Mesothelial cell of epicardium (in vitro differentiated cells): Measurements from ENCODE around the gene EPPIN. TPM values are rescaled to one million over a fixed set of nuclear protein-coding genes. Genes with fewer than 3 reads are reported as not detected.

Source experiments
- DNase-seq, 2 experiments: peaks; one replicate each; pipeline ENCODE4 v3.0.0; 2021; ENCODE audit warnings: low spot score in 2 of 2; ENCODE audit not compliant: unreplicated experiment in 2 of 2
- H3K27ac Mint-ChIP-seq: 2 replicates; pipeline ENCODE4 v1.8.0; 2021; ENCODE audit warnings: mixed read lengths
- H3K27me3 Mint-ChIP-seq: 2 replicates; pipeline ENCODE4 v1.8.0; 2021; ENCODE audit warnings: low read depth, mixed read lengths
- H3K36me3 Mint-ChIP-seq: 2 replicates; pipeline ENCODE4 v1.8.0; 2021; ENCODE audit warnings: mixed read lengths
- H3K4me1 Mint-ChIP-seq: 2 replicates; pipeline ENCODE4 v1.8.0; 2021; ENCODE audit warnings: mixed read lengths
- H3K4me3 Mint-ChIP-seq: 2 replicates; pipeline ENCODE4 v1.8.0; 2021; ENCODE audit warnings: mild to moderate bottlenecking, moderate library complexity, mixed read lengths
- H3K9me3 Mint-ChIP-seq: 2 replicates; pipeline ENCODE4 v1.8.0; 2021; ENCODE audit warnings: mixed read lengths
- total RNA-seq: library from RNA; stranded (reverse); gene quantifications from 3 replicates; pipeline ENCODE4 v1.2.1, GENCODE V29; 2021
- TF ChIP-seq, protein P1 (sequence below): fragments of 200-600 bp; sonication (generic); IDR thresholded peaks from one replicate; pipeline ENCODE4 v1.5.0; 2021; ENCODE audit warnings: antibody characterized with exemption; ENCODE audit not compliant: unreplicated experiment

Gene EPPIN
- total RNA-seq, 1 donor from 2014 or later: not detected

DNA sequence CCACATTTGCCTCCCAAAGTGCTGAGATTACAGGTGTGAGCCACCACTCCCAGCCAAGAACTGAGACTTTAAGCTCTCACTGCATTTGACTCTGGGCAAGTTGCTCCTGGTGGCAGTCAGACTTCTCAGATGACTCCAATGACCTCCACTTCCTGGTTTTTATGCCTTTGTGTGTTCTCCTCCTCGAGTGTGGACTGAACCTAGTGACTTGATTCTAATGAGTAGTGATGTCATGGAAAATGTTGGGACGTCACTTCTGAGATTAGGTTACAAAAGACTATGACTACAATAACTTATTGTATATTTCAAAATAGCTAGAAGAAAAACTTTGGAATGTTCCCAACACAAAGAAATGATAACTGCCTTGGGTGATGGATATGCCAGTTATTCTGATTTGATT is 43.8 kb downstream of the EPPIN start:
- DNase-seq: no peak
- no peaks in the 10 kb centered on the region for H3K36me3 Mint-ChIP-seq

GRCh38 chr20:45502561-45502960 is 44.6 kb downstream of the EPPIN start:
- no peaks in the 10 kb centered on the region for H3K9me3 Mint-ChIP-seq
- DNase-seq: no peak
- H3K4me3 Mint-ChIP-seq: no peak overlapping the region
- H3K4me1 Mint-ChIP-seq: no peaks in the 10 kb centered on the region
- TF ChIP-seq, protein P1, sequence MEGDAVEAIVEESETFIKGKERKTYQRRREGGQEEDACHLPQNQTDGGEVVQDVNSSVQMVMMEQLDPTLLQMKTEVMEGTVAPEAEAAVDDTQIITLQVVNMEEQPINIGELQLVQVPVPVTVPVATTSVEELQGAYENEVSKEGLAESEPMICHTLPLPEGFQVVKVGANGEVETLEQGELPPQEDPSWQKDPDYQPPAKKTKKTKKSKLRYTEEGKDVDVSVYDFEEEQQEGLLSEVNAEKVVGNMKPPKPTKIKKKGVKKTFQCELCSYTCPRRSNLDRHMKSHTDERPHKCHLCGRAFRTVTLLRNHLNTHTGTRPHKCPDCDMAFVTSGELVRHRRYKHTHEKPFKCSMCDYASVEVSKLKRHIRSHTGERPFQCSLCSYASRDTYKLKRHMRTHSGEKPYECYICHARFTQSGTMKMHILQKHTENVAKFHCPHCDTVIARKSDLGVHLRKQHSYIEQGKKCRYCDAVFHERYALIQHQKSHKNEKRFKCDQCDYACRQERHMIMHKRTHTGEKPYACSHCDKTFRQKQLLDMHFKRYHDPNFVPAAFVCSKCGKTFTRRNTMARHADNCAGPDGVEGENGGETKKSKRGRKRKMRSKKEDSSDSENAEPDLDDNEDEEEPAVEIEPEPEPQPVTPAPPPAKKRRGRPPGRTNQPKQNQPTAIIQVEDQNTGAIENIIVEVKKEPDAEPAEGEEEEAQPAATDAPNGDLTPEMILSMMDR: no peak
- H3K27me3 Mint-ChIP-seq: peaks cover 30% of the 10 kb centered on the region
- H3K27ac Mint-ChIP-seq: no peak overlapping the region
- H3K36me3 Mint-ChIP-seq: no peaks in the 10 kb centered on the region

More for the DNA sequence above, 43.8 kb downstream of the EPPIN start:
- H3K27me3 Mint-ChIP-seq: peaks cover 30% of the 10 kb centered on the region
- no peaks in the 10 kb centered on the region for H3K4me1 Mint-ChIP-seq
- no peaks in the 10 kb centered on the region for H3K9me3 Mint-ChIP-seq
- H3K4me3 Mint-ChIP-seq: no peak overlapping the region
- TF ChIP-seq, protein P1: no peak
- H3K27ac Mint-ChIP-seq: no peak overlapping the region

GRCh38 chr20:45501600-45501999 is 45.6 kb downstream of the EPPIN start:
- no peaks in the 10 kb centered on the region for H3K9me3 Mint-ChIP-seq
- H3K27ac Mint-ChIP-seq: no peak overlapping the region
- no peaks in the 10 kb centered on the region for H3K36me3 Mint-ChIP-seq
- H3K27me3 Mint-ChIP-seq: peaks cover 32% of the 10 kb centered on the region
- H3K4me1 Mint-ChIP-seq: no peaks in the 10 kb centered on the region
- DNase-seq: no peak
- no peak overlapping the region for H3K4me3 Mint-ChIP-seq
- TF ChIP-seq, protein P1: no peak

GRCh38 chr20:45500022-45500421 is 47.2 kb downstream of the EPPIN start:
- Mint-ChIP-seq H3K27ac (no peak overlapping the region), H3K36me3 (no peaks in the 10 kb centered on the region), H3K27me3 (peaks cover 41% of the 10 kb centered on the region), H3K4me1 (no peaks in the 10 kb centered on the region), H3K4me3 (no peak overlapping the region), H3K9me3 (no peaks in the 10 kb centered on the region)
- TF ChIP-seq, protein P1: no peak
- no peak for DNase-seq

DNA sequence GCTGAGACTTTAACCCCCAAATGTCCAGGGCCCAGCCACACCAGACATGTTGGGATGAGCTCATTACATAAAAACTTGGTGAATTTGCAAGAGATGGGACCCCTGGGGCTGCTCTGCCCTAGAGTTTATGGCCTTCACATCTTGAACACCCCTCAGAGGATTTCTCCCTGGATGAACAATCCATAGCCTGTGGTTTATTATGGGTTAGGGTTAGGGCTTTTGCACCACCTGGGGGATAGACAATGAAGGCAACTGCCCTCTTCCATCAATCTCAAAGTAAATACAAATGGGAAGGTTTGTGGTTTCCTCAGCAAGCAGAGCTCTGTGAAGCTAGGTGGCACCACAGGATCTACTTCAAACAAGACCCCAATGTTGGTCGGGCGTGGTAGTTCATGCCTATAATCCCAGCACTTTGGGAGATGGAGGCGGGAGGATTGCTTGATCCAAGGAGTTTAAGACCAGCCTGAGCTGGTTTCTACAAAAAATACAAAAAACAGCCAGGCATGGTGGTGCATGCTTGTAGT is 49.2 kb downstream of the EPPIN start:
- Mint-ChIP-seq H3K36me3 (no peaks in the 10 kb centered on the region), H3K9me3 (no peaks in the 10 kb centered on the region), H3K27me3 (peaks cover 41% of the 10 kb centered on the region), H3K27ac (no peak overlapping the region), H3K4me3 (no peak overlapping the region), H3K4me1 (no peaks in the 10 kb centered on the region)
- TF ChIP-seq, protein P1: no peak
- no peak for DNase-seq

GRCh38 chr20:45496166-45496565 is 51.0 kb downstream of the EPPIN start:
- H3K36me3 Mint-ChIP-seq: no peaks in the 10 kb centered on the region
- H3K9me3 Mint-ChIP-seq: no peaks in the 10 kb centered on the region
- H3K27me3 Mint-ChIP-seq: peaks cover 28% of the 10 kb centered on the region
- no peaks in the 10 kb centered on the region for H3K4me1 Mint-ChIP-seq
- DNase-seq: no peak
- TF ChIP-seq, protein P1: no peak
- H3K27ac Mint-ChIP-seq: no peak overlapping the region
- no peak overlapping the region for H3K4me3 Mint-ChIP-seq
